ENCODE results near the gene ADNP. TPM values are rescaled to one million over a fixed set of nuclear protein-coding genes. Genes with fewer than 3 reads are reported as not detected.

Gene ADNP
- total and polyA plus RNA-seq, 2 donors (not counting 1 experiment from before 2014, with no cell fraction given): 20.4 to 94.8 TPM

- ChIA-PET CTCF (interaction anchor here (0.6 to 3.0 kb wide), 11 partner anchors 22 to 427 kb away, joined by 3 to 36 read pairs (median 5); partner anchors contain the start of genes ADNP and BCAS4), POLR2A (interaction anchor here (0.6 to 2.1 kb wide), 8 partner anchors 27 to 1233 kb away, joined by 3 to 30 read pairs (median 7); partner anchors contain the start of genes ADNP, BCAS4 and ZFP64)
- TF ChIP-seq EZH2 (IDR thresholded peaks at IDR 0.05; ENCODE audit: borderline replicate concordance, insufficient read depth, low read depth, low read length, poor library complexity, severe bottlenecking) (no peak), CTCF (IDR thresholded peaks at IDR 0.05) (no peak)
- Mint-ChIP-seq H3K27me3 (no peaks in the 10 kb centered on the region), H3K27ac (peak within 1 kb of the TSS; percentile 99), H3K9me3 (ENCODE audit: insufficient read depth) (no peaks in the 10 kb centered on the region), H3K4me3 (peak within 1 kb of the TSS; percentile 98), H3K4me1 (peaks cover 40% of the 10 kb centered on the region)
- peak within 1 kb of the TSS; percentile 81 to 99 for H3K27ac ChIP-seq (ENCODE audit: low read length in 2 of 2)
- DNase-seq (peak; percentile 95), ATAC-seq (ENCODE audit: low read depth) (peak; percentile 80)
- H3K9ac ChIP-seq (ENCODE audit: low read length): peak within 1 kb of the TSS; percentile 91
- no peaks in the 10 kb centered on the region for H3K9me3 ChIP-seq (ENCODE audit: control extremely low read depth in 1 of 3, control insufficient read depth in 2 of 3, insufficient read depth in 1 of 3, low read length in 2 of 3)
- peaks cover 21% of the 10 kb centered on the region for H4K20me1 ChIP-seq (ENCODE audit: control insufficient read depth, insufficient read depth, low read length, poor library complexity, severe bottlenecking)
- H2AFZ ChIP-seq (ENCODE audit: insufficient read depth, low read depth, low read length, poor library complexity, severe bottlenecking): peak within 1 kb of the TSS; percentile 95
- H3K4me1 ChIP-seq (ENCODE audit: control insufficient read depth in 2 of 2, insufficient read depth in 2 of 2, low read length in 2 of 2): peaks cover 24 to 26% of the 10 kb centered on the region in 2 donors
- H3K4me2 ChIP-seq (replicated peaks; ENCODE audit: low read depth, low read length, poor library complexity, severe bottlenecking): peak within 1 kb of the TSS; percentile 84
- H3K4me3 ChIP-seq (ENCODE audit: control extremely low read depth in 1 of 5, extremely low read depth in 1 of 5, insufficient read depth in 1 of 5, low read depth in 2 of 5, low read length in 4 of 5): peak within 1 kb of the TSS; percentile 78 to 99 (median 86)
- intact Hi-C loops (cut with micrococcal nuclease): loop anchor here (1.0 kb wide), 4 partner anchors 28 to 228 kb away; partner anchors contain the start of genes ADNP and PARD6B
- no peaks in the 10 kb centered on the region for H3K27me3 ChIP-seq (replicated peaks in 1 of 4; ENCODE audit: control extremely low read depth in 1 of 4, control insufficient read depth in 3 of 4, insufficient read depth in 4 of 4, low read length in 3 of 4)
- peaks cover 2 to 18% of the 10 kb centered on the region in 2 experiments for H3K36me3 ChIP-seq (replicated peaks in 1 of 2; ENCODE audit: control extremely low read depth in 1 of 2, control insufficient read depth in 1 of 2, extremely low read depth in 1 of 2, insufficient read depth in 2 of 2, low read length in 1 of 2)
- peaks cover 75% of the 10 kb centered on the region for H3K79me2 ChIP-seq (ENCODE audit: control insufficient read depth, insufficient read depth, low read length)
- 4% methylated on average over 66 of the region's 67 CpGs for WGBS (ENCODE audit: insufficient coverage)
Observed at GRCh38 chr20:50958615-50959542, 27.6 kb upstream of the ADNP start, which contains the start of gene MOCS3. Gene MOCS3, plus strand, starts transcription at chr20:50958818. Its CDS starts 25 bp downstream, at chr20:50958843.

Data from B cell (primary cell).